Putamen (tissue), 1 donor: ENCODE results near the gene ANKHD1.
A peak's percentile ranks its signal among the peaks of the same experiment; 100 is the strongest.

ENCODE experiments used
- DNase-seq: peaks from one replicate; pipeline ENCODE4 v3.0.0-alpha.2; 2016; ENCODE audit warnings: low spot score

The ANKHD1 gene

GRCh38 chr5:140371356-140372151 lies 30.1 kb upstream of the ANKHD1 start:
- no peak for DNase-seq

DNA sequence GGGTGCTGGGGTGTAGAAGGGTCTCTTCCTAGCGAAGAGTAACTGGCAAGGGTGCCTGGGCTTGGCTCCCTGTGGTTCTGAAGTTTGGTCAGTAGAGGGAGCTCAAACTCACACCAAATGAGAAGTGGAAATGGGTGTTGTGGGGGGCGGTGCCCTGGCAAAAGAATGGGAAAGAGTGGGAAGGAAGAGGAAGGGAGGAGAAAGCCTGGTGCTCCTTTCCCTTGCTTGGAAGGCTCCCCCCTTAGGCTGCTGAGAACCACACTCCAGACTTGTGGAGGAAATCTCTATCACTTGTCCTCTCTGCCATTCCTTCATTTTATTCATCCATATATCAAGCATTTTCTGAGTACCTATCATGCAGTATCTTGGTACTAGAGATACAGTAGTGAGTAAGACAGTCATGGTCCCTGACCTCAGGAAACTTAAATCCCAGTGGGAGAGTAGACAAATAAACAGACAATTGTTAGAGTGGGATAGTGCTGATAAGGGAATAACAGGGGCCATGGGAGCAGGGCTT lies 28.6 kb upstream of the ANKHD1 start:
- DNase-seq, result peak; percentile 66

GRCh38 chr5:140381351-140381750 lies 20.3 kb upstream of the ANKHD1 start:
- DNase-seq, result no peak

DNA sequence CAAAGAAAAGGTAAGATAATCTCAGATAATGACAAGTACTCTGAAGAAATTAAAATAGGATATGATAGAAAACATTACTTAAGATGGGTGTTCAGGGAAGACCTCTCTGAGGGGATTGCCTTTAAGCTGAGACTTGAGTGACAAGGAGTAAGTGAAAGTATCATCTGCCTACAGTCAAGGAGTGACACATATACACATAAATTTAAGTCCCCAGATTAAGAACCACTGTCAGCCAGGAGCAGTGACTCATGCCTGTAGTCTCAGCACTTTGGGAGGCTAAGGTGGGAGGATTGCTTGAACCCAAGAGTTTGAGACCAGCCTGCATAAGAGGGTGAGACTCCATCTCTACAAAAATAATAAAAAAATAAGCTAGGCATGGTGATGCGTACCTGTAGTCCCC lies 19.7 kb upstream of the ANKHD1 start:
- DNase-seq, result no peak

DNA sequence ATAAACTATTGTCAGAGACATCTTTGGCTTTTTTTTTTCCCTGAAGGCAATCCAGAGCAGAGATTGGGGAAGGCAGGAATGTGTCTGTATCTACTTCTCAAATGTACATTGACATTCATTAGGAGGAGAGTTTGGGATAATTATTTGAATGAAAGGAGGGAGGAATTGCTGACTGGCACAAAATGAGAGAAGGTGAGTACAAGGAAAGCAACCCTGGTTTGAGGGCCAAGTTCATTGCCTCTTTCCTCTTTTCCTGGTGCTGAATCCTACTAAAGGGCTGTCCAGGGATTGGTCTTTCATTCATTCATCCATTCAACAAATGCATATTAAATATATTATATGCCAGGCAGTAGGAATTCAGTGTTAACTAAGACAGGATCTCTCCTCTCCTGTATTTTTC lies 18.8 kb upstream of the ANKHD1 start:
- DNase-seq, result no peak

- no peak for DNase-seq
These were observed 18.3 kb upstream of the ANKHD1 start for GRCh38 chr5:140383300-140383699.

DNA sequence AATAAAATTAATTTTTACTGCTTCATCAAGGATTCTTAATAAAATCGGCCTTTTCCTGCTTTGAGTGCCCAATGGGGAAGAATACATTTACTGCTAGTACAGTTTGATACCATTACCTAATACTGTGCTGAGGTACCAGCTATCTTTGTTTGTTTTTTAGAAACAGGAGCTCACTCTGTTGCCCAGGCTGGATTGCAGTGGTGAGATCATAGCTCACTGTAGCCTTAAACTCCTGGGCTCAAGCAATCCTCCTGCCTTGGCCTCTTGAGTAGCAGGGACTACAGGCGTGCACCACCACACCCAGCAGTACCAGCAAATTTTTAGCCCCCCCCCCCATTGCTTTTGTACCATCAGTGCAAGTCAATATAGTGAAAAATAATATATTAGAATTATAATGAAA lies 13.6 kb upstream of the ANKHD1 start:
- no peak for DNase-seq

DNA sequence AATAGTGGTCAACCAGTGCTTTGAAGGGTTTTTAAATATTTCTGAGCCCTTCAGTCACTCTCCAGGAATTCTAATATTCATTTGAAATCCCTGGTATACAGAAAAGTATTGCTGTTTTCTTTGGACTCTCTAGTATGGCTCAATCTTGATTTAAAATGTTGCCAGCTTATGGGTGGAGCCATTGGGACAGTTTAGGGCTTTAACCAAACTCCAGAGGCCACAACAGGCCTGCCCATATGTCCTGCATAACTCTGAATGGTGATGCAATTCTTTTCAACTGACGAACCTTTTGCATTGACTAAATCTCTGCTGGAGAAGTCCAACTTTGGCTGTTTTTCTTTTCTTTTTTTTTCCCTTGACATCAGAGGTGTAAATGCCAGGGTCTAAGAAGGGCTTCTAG lies 10.3 kb upstream of the ANKHD1 start:
- no peak for DNase-seq

DNA sequence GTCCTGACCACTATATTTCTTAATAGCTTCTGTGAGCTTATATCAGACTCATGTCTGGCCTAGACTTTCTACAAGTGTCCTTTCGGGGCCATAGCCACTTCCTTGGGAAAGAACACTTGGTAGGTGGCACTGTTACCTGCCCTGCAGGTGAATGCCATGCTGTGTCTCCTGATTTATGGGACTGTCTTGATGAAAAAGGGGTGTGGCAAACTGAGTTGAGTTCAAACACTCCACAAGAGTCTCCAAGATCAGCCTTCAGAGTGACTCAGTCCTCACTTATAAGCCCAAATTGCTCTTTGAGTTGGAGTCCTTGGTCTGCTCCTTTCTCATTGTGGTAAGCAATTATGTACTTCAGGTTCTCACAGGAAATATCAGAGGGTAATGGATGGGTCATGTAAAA lies 9.9 kb upstream of the ANKHD1 start:
- no peak for DNase-seq

DNA sequence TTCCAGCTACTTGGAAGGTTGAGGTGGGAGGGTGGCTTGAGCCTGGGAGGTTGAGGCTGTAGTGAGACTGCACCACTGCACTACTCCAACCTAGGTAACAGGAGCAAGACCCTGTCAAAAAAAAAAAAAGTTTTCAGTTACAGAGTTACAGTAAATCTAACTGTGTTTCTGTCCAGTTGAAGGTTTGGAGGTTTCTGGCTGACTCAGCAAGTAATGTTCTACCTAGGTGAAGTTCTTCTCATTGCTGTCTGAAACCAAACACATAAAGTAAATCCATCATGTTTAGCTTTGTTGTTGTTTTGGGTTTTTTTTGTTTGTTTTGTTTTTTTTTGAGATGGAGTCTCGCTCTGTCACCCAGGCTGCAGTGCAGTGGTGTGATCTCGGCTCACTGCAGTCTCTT lies 7.9 kb upstream of the ANKHD1 start:
- DNase-seq, result no peak

DNA sequence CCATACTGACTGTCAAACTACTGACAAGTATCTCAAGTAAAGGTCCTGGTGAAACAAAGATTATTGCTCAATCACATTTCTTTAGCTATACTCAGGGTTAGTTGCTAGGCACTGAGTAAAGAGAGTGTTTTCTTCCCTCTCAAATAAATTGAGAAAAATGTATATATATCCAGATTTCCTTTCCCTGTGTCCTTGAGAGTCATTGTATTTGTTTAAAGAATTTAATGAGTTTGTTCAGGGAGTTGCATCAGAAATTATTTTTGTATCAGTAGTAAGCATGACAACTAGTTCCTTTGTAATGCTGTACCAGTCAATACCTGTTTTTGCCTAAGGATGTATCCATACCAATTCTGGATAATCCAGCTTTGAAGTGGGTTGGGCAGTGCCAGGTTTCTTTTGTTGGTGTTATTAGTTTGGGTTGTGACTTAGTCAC lies 3.2 kb upstream of the ANKHD1 start:
- no peak for DNase-seq

DNA sequence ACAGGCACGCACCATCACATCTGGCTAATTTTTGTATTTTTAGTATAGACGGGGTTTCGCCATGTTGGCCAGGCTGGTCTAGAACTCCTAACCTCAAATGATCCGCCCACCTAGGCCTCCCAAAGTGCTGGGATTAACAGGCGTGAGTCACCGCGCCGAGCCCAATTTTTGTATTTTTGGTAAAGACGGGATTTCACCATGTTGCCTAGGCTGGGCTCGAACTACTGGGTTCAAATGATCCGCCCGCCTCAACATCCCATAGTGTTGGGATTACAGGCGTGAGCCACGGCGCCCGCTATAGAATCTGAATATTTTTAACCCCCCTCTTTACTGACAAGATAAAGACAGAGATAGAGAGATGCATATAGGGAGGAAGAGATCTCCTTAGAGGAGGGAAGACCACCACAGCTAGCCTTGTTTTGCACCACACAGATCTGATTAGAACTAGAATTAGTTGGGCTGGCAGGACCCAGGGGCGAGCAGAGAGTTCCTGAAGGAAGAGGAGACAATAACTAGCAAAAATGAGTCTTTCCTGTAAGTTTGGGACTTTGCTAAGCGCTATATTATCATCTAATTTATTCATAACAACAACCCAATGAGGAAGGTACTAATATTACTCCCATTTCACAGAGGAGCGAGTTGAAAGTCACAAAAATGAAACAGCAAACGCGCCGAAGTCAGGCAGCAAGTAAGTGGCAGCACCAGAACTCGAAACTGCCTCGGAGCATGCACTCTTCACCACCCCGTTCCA lies 1.5 kb upstream of the ANKHD1 start:
- DNase-seq, result no peak

GRCh38 chr5:140400730-140401361 lies 787 bp upstream of the ANKHD1 start:
- DNase-seq, result peak; percentile 96

DNA sequence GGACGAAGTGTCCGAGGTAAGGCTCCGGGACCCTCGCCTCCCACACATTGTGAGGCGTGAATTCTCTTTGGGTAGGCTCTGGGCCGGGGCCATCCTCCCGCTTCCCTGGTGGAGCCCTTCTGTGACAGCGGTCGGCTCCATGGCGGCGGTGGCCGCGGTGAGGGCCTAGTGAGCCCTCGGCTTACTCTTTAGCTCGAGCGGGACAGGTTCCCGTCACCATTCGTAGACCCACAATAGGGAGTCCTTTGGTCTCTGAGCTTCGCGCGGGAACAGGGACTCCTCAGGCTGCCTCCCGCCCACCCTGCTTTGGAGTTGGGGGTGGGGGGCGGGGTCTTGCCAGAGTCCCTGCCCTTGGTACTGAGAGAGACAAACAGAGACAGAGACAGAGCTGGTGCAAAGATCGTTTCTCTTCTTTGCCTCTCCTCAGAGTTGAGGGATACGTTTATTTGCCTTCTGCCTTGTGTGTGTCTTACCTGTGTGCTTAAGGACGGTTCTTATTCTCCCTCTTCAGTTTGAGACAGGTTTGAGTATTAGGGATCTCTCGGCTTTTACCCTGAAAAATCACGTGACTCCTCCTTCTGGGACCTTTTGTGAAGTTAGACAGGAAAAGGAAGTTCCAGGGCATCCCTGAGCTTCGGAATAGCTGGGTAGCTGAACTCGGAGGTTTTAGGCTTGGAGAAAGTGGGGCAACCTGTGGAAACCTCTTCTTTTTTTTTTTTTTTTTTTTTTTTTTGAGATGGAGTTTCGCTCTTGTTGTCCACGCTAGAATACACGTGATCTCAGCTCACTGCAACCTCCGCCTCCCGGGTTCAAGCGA lies 833 bp downstream of the ANKHD1 start:
- peak; percentile 21 for DNase-seq

GRCh38 chr5:140403613-140404012 lies 2.0 kb downstream of the ANKHD1 start:
- no peak for DNase-seq

DNA sequence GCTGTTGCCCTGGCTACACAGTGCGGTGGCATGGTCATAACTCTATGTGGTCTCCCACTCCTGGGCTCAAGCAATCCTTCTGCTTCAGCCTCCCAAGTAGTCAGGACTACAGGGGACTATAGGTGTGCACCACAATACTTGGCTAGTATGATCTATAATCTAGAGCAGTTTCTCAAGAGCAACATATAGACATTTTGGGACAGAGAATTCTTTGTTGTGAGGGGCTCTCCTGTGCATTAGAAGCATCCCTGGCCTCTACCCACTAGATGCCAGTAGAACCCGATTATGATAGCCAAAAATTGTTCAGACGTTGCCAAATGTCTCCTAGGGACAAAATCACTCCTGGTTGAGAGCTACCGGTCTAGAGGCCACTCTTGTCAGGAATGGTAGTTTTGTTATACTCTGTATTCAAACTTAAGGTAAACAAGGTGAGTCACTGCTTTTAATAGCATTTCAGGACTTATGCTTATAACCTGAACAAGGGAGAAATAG lies 7.2 kb downstream of the ANKHD1 start:
- no peak for DNase-seq

DNA sequence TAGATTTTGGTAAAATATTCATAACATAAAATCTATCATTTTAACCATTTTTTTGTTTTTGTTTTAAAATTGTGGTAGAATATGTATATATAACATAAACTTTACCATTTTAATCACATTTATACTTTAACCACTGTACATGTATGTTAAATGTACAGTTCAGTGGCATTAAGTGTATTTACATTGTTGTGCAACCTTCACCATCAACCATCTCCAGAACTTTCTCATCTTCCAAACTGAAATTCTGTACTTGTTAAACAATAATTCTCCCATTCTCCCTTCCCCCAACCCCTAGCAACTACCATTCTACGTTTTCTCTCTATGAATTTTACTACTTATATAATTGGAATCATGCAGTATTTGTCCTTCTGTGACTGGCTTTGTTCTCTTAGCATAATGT lies 11.6 kb downstream of the ANKHD1 start:
- no peak for DNase-seq

DNA sequence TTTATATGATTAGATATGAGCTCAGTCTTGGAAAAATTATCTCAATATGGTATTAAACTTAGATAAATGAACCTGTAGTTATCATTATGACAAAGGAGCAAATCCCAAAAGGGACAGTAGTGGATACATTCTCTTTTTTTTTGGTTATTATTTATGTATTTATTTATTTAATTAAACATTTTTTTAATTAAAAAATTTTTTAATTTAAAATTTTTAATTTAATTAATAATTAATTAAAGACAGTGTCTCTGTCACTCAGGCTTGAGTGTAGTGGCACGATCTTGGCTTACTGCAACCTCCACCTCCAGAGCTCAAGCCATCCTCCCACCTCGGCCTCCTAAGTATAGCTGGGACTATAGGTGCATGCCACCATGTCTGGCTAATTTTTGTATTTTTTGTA lies 15.6 kb downstream of the ANKHD1 start:
- no peak for DNase-seq

GRCh38 chr5:140418862-140419520 lies 17.4 kb downstream of the ANKHD1 start:
- no peak for DNase-seq

DNA sequence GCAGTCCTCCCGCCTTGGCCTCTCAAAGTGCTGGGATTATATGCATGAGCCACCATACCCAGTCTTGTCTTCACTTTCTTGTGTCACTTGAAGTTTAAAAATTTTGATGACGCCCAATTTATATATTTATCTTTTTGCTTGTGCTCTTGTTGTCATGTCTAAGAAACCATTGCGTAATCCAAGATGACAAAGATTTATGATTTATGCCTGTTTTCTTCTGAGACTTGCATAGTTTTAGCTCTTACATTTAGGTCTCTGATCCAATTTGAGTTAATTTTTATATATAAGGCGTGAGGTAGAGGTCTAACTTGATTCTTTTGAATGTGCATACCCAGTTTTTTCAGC lies 18.6 kb downstream of the ANKHD1 start:
- no peak for DNase-seq

DNA sequence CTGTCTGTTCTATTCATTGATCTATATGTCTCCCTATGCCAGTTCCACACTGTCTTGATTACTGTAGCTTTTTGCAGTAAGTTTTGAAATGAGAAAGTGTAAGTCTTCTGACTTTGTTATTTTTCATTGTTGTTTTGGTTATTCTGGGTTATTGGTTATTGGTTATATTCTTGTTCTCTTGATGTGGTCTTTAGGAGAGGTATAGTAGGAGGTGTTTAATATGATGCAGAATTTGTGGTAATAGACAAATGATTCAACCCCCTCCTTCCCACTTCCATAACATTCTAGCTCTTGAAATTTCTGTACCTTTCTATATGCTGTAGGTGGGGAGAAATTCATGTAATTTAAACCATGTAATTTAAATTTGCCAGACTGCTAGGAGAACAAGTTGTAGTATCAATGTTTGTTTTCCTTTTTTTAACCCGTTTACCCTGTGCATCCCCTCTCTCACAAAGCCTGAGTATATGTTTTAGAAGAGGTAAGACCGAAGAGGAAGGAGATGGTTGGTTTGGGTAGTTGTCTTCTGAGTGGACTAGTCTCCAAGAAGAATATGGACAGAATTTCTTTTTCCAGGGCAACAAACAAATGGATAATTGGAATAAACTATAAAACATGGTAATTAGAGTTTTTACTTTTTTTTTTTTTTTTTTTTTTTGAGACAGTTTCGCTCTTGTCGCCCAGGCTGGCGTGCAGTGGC lies 19.2 kb downstream of the ANKHD1 start:
- DNase-seq, result no peak
